GM19452 (cell line): Measurements from ENCODE around the gene PLAU.
"Not testable (repeated sequence)": the region's sequence is repeated elsewhere in the genome, so short reads cannot be mapped to it uniquely, and the experiment has no call there.

Experiments used
- ATAC-seq: cut with Tn5 transposase; IDR thresholded peaks from one replicate; pipeline ENCODE4 v1.9.1; 2021; ENCODE audit not compliant: unreplicated experiment

PLAU gene

DNA sequence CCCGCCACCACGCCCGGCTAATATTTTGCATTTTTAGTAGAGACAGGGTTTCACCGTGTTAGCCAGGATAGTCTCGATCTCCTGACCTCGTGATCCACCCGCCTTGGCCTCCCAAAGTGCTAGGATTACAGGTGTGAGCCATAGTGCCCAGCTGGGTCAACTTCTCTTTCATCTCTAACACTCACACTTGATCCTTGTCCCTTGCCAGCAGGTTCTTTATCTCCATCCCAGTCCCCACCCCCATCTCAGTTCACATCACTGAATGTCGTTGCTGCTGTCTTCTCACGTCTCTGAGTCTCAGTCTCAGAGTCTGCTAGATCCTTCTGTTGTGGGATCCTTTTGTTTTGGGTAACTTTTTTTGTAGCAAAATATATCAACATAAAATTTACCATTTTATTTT is 15.6 kb upstream of the PLAU start:
- ATAC-seq = not testable (repeated sequence)

DNA sequence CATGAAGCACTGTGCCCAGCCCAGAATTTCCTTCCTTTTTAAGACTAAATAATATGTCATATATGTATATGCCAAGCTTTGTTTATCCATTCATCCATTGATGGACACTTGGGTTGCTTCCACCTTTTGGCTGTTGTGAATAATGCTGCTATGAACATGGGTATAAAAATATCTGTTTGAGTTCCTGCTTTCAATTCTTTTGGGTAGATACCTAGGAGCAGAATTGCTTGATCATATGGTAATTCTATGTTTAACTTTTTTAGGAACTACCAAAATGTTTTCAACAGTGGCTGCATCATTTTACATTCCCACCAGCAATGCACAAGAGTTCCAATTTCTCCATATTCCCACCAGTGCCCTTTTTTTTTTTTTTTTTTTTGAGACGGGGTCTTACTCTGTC is 13.2 kb upstream of the PLAU start:
- ATAC-seq = no peak

DNA sequence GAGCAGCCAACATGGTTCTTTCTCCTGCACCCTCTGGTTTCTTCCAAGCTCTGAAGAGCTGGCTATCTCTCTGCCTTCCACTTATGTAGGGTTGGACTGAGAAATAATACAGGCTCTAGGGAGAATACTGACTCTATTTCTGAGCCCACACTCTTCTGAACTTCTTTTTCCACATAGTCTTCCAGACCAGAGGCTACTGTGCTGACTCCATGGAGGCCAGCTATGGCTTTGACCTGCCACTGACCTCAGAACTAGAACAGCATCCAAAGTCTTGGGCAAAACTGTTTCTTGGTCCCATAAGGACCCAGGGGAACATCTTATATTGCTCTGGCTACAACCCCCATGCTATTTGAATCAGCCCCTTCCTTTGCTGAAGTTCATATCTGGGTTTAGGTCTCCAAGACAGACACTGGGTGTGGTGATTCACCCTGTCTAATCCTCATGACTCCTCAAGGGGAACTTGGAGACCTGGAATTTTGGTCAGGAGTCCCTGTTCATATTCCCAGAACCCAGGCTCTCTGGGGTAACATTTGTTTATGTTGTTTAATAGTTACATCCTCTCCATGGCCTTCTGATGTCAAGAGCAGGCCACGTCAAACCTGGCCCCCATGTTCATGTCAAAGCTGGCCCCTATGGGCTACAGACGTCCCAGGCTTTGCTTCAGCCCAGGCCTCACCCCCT is 12.1 kb upstream of the PLAU start:
- ATAC-seq = no peak

DNA sequence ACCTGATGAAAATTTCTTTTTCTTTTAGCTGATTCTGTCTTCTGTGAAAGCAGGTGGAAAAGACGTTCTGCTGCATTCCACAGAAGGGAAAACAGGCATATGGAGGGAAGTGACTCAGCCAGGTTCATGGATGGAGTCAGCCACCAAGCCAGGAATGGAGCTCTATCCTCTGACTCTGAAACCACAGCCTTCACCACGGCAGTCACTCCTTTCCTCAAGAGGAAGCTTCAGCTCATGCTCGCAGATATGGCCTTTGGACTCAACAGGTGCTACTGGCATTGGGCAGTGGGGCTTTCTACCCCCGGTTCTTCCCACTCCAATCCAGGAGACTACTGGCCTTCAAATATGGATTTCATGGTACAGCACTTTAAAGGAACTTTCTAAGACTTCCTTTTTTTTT is 11.5 kb upstream of the PLAU start:
- ATAC-seq = no peak

DNA sequence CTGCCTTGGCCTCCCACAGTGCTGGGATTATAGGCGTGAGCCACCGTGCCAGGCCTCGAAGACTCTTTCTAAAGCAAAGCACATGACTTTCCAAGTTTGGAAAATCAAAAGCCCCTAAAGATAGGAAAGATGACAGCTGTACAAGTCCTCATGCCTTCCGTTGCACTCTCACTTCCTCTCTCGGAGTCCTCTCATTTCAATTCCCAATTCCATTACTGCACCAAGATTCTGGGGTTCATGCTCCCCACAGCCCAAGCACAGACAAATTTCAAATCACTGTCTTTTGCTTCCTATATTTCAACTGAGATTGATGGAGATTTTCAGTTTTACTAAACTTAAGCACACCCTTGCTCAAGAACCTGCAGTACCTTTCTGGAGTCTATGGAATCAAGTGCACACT is 10.9 kb upstream of the PLAU start:
- ATAC-seq = no peak

DNA sequence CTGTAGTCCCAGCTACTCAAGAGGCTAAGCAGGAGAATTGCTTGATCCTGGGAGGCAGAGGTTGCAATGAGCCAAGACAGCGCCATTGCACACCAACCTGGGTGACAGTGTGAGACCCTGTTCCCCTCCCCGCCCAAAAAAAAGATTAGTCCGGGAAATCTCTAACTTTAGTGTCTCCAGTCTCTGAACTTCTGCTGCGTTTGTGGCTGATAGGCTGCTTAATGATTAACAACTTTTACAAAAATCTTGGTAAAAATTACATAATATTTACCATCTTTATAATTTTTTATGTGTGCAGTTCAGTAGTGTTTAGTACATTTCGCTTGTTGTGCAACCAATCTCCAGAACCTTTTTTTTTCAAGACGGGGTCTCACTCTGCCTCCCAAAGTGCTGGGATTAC is 9.7 kb upstream of the PLAU start:
- no peak for ATAC-seq

DNA sequence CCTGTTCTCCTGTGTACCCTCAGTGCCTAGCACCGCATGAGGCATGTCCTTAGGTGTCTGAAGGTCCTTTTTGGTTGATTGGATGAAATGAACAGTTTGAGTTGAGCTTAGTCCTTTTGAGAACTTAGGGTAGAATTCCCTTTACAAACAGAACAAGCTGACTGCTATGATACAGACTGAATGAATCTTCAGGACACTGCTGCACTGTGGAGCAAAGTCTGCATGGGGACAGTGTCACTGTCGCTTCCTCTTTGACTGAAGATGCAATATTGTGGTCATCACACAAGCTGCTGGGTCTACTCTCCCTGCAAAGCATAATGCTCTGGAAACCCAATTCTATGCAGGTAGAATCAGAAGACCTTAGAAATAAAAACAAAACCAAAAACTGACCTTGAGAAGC is 8.6 kb upstream of the PLAU start:
- ATAC-seq = no peak

DNA sequence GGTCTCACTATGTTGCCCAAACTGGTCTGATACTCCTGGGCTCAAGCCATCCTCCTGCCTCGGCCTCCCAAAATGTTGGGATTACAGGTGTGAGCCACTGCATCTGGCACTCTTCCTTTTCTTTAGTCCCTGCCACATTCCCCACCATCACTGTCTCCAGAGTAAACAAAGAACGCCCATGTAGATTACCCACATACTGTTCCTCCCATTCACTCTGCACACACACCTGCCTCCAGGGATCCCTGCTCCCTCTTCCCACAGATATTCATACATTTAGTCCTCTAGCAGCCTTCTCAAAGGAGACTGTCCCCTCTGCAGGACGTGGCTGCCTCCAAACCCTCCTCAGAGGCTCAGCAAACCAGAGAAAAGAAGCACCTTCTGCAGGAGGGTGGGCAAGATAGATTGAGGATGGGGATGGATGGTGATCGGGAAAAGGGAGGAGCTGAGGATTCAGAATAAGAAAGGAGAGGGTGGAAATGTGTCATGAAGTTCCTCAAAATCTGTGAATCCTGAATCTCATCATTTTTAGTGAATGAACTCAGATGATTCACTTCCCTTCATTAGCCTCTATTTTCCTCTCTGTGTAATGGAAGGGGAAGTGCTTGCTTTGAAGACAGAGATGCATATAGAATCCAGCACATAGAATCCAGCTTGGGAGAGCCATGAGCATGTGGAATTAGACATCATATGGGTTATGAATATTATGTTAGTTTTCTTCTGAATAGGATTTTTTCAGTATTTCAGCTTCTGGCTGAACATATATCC is 5.5 kb upstream of the PLAU start:
- ATAC-seq = no peak

DNA sequence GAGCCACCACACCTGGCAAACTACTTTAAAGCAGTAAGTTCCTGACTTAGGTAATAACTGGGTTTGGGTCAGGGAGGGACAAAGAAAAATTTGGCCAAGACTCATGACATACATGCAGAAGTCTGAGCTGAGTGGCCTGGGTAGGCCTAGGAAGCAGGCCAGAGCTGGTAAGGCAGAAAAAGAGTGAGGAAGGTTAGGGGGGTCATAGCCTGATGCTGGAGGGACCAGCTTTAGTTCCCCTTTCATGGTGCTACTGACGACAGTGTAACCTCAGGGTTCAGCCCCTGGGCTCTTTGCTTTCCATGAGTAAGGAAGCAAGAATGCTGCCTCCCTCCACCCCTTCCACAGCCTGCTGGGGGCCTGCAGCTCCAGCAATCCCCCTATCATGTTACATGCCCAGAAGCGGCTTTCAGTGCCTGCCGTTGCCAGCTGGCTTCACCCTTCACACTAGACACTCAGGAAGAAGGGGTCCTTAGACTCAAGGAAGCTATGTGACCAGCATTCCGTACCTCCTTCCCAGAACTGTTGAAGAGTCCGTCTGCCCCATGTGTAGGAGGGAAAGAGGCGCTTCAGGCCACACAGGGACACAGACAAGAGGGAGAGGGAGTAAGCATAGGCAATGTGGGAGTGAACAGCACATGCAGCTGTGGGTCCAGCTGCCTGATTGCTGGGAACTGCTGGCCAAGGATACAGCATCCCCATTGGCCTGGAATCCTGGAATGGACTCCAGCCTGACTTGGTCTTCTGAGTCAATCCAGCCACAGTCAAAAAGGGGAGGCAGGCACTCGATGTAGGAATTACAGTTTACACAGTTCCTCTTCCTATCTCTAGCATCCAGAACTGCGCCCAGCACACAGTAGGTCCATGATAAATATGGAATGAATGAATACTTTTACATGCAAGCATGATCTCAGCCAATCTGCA is 4.1 kb upstream of the PLAU start:
- no peak for ATAC-seq

DNA sequence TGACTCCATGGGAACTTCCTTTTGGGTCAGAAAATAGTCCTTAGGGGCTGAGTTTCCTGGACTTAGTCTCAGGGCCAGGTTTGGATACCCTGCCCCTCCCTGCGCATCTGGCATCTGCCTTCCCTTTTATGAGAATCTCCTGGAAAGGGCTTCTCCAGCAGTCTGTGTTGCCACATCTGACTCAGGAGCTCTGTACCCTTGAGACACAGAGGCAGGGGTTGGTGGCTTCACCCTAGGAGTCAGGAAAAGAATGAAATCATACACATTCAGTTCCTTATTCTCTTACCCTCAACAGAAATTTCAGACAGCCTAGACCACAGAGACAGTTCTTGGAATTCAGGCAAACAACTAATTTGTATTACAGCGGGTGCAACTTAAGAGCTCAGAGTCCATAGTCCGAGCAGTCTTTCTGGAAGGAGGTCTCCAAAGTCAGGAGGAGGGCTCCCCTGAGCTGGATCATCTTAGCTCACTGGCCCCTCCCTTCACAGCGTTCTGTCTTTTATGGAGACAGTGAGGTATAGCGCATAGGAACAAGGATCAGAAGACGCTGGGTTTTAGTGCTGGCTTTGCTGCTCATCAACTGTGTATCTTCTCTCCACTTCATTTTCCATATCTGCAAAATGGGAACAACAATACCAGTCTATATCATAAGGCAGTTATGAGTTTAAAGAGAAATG is 3.0 kb upstream of the PLAU start:
- ATAC-seq = no peak

DNA sequence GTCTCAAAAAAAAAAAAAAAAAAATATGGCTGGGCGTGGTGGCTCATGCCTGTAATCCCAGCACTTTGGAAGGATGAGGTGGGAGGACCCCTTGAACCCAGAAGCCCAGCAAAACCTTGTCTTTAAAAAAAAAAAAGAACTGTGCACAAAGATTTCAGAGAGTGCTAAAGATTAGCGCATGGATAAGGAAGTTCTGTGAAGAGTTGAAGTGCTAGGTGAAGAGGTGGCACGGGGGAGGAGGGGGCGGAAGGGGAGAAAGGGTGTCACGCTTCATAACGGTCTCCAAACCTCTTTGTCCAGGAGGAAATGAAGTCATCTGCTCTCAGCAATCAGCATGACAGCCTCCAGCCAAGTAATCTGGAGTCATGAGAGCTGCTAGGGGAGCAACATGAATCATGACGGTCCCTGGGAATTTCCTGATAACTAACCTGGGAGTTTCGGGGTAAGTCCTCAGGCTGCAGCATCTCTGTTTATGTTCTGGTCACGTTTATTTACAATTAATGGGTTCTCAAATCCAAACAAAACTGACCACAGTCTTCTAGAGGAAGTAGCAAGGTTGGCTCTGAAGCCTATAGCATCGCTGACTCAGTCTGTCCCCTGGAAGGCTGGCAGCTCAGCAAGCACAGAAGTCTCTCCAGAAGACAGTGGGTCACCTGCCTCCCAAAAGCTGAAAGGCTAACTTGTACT is 1.9 kb upstream of the PLAU start:
- ATAC-seq = peak; percentile 66

DNA sequence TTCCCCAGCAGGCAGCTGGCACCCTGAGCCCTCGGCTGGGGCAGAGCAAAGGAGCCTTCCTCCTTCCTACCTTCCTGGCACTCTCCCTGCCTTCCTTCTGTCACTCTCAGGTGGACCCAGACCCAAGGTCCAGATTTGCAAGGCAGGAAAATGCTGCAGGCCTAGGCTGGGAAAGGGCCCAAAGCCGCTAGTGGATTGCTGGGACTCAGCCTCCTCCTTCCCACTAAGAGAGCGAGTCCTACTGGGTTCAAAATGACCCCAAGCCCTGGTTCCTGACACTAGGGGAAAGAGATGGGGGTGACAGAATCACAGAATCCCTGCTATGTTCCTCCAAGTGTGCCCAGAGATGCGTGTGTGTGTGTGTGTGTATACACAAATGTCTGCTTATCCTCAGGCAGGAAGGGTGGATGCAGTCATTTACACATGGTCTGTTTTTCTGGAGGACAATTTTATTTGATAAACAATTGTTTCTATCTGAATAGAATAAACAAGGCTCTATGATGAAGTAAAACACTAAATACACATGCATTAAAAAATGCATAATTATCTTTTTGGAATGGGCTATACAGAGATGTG is 1.3 kb upstream of the PLAU start:
- ATAC-seq = no peak

DNA sequence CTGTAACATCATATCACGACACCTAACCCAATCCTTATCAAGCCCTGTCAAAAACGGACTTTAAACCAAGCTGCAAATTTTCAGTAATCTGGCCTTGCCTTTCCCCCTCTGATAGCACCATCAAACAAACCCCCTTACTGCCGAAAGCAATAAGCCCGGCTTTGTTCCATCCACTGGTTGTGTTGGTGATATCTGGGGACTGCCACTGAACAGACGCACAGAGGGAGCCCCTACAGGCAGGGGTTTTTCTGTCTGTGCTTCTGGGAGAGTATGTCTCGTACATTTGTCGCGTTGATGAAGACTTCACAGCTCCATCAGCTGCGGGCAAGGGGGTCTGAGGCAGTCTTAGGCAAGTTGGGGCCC is 550 bp upstream of the PLAU start:
- no peak for ATAC-seq

DNA sequence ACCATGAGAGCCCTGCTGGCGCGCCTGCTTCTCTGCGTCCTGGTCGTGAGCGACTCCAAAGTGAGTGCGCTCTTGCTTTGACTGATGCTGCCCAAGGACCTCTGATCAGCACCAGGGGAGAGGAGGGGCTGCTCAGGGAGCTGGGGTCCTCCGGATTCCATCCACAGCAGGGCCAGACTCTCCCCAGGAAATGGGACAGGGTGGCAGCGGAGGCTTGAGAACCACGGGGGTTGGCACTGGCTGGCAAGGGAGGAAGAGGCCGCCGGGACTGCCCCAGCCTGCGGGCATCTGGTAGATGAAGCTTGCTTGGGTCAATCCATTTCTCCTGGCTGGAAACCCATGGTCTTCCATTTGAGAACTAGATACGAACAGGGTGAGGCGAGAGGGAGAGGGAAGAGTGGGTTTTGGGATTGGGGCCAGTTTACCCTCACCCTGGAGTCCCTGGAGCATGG is 647 bp downstream of the PLAU start:
- no peak for ATAC-seq

DNA sequence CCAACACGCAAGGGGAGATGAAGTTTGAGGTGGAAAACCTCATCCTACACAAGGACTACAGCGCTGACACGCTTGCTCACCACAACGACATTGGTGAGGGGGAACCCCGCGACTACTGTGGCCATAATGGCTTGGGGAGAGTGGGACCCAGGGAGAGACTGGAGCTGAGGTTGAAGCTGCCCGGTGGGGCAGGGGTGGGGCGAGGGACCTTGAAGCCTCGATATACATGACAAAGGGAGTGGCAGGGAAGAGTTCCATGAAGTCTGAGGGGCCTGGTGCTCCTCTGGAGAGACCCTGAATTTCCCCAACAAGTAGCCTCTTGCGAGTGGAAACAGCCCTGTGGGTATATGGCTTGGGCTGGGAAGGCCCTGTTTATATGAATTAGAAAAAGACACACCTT is 3.1 kb downstream of the PLAU start:
- ATAC-seq = no peak

DNA sequence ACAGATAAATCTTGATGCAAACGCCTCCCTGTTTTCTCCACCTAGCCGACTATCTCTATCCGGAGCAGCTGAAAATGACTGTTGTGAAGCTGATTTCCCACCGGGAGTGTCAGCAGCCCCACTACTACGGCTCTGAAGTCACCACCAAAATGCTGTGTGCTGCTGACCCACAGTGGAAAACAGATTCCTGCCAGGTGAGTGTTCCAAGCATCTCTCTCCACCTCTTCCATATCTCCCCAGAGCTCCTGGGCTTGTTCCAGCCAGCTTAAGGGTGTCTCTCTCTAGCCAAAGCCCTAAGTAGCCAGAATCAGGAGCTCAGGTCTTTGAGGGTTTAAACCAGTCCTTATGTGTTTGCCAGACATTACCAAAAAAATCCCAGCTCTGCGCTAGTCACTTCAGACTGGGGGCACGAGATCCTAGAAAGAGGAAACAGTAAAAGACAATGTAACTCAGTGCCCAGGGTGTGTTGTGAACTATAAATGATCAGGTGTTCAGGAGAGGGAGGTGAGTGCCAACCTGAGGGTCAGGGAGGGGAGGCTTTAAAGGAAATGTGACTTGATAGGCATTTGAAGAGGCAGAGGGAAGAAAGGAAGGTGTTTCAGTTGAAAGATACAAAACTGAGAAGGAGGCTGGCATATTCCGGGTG is 4.4 kb downstream of the PLAU start:
- ATAC-seq = no peak

DNA sequence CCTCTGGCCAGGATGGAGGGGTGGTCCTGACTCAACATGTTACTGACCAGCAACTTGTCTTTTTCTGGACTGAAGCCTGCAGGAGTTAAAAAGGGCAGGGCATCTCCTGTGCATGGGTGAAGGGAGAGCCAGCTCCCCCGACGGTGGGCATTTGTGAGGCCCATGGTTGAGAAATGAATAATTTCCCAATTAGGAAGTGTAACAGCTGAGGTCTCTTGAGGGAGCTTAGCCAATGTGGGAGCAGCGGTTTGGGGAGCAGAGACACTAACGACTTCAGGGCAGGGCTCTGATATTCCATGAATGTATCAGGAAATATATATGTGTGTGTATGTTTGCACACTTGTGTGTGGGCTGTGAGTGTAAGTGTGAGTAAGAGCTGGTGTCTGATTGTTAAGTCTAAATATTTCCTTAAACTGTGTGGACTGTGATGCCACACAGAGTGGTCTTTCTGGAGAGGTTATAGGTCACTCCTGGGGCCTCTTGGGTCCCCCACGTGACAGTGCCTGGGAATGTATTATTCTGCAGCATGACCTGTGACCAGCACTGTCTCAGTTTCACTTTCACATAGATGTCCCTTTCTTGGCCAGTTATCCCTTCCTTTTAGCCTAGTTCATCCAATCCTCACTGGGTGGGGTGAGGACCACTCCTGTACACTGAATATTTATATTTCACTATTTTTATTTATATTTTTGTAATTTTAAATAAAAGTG is 6.0 kb downstream of the PLAU start:
- no peak for ATAC-seq

DNA sequence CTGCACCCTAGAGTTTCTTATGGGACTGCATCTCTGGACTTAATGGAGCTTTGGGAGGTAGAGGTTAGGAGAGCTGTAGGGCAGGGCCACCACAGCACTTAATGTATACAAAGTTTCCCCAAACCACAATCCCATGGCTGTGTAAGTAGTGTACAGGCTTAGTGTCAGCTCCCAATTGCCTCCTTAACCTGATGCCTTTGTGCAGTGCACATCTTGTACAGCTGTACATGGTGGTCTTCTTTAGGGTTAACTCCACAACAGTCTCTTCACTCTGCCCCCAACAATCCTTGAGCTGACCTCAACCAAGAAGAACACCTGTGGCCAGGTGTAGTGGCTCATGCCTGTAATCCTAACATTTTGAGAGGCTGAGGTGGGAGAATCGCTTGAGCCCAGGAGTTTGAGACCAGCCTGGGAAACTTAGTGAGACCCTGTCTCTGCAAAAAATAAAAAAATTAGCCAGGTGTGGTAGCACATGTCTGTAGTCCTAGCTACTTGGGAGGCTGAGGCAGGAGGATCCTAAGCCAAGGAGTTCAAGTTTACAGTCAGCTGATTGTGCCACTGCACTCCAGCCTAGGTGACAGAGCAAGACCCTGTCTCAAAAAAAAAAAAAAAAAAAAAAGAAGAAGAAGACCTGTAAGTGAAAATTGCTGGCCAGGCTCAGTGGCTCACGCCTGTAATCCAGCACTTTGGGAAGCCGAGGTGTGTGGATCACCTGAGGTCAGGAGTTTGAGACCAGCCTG is 6.8 kb downstream of the PLAU start:
- no peak for ATAC-seq
